Measurements from ENCODE around the gene FBXO41. TPM values are rescaled to one million over a fixed set of nuclear protein-coding genes. Genes with fewer than 3 reads are reported as not detected.

The FBXO41 gene
- total RNA-seq, 1 experiment from 2014 or later: 34.9 TPM

- POLR2A ChIA-PET: no interaction called here
- RAD21 ChIA-PET (ENCODE audit: low non-redundant PET in 1 of 2, low total read pairs in 2 of 2, uncharacterized antibody in 2 of 2, unreplicated experiment in 2 of 2): no interaction called here
- ATAC-seq (no peak), DNase-seq (ENCODE audit: low read depth, low spot score) (no peak)
- intact Hi-C loops (cut with micrococcal nuclease): no loop called here
- no peak overlapping the region for H2AFZ ChIP-seq (ENCODE audit: low read depth, low read length, poor library complexity, severe bottlenecking)
- no peak overlapping the region for H3K4me3 ChIP-seq (replicated peaks in 1 of 2; ENCODE audit: low read depth in 1 of 2, low read length in 2 of 2)
- no peaks in the 10 kb centered on the region for H4K20me1 ChIP-seq (ENCODE audit: insufficient read depth)
- H3K9me2 ChIP-seq (ENCODE audit: insufficient read depth): no peaks in the 10 kb centered on the region
- no peak overlapping the region for H3K9ac ChIP-seq (ENCODE audit: low read length)
- H3K27ac ChIP-seq (ENCODE audit: low read depth, low read length): no peak overlapping the region
- H3K36me3 ChIP-seq (ENCODE audit: control insufficient read depth in 1 of 2, insufficient read depth in 2 of 2, low read length in 2 of 2): no peaks in the 10 kb centered on the region
- H3K27me3 ChIP-seq (ENCODE audit: insufficient read depth, low read length): no peaks in the 10 kb centered on the region
- no TSS peak for BruUV-seq (replicated peaks)
- CTCF ChIA-PET: no interaction called here
- H3K4me2 ChIP-seq (ENCODE audit: low read length): no peak overlapping the region
- no peaks in the 10 kb centered on the region for H3K9me3 ChIP-seq (ENCODE audit: control insufficient read depth in 1 of 2, insufficient read depth in 1 of 2, low read depth in 1 of 2, low read length in 2 of 2)
- H3K4me1 ChIP-seq (ENCODE audit: control insufficient read depth in 1 of 2, insufficient read depth in 2 of 2, low read length in 2 of 2): no peaks in the 10 kb centered on the region
- TF ChIP-seq EGR1 (IDR thresholded peaks at IDR 0.05; ENCODE audit: low read depth) (no peak), TCF7L2 (IDR thresholded peaks at IDR 0.05; ENCODE audit: borderline replicate concordance, extremely low read depth, insufficient read depth, insufficient read length) (no peak), SRF (IDR thresholded peaks at IDR 0.05; ENCODE audit: low read depth) (no peak), ZFX (IDR thresholded peaks at IDR 0.05) (no peak), JUND (IDR thresholded peaks at IDR 0.05) (no peak), CBX3 (IDR thresholded peaks at IDR 0.05; ENCODE audit: low read depth) (no peak), MAX (IDR thresholded peaks at IDR 0.05) (no peak), EZH2 (IDR thresholded peaks at IDR 0.05) (no peak), POLR2AphosphoS5 (IDR thresholded peaks at IDR 0.05; ENCODE audit: low read depth, low read length) (no peak), ZBTB33 (IDR thresholded peaks at IDR 0.05; ENCODE audit: extremely low read depth, insufficient replicate concordance, low read length) (no peak), REST (IDR thresholded peaks at IDR 0.05; ENCODE audit: low read depth) (no peak), RAD21 (IDR thresholded peaks at IDR 0.05; ENCODE audit: low read depth) (no peak)
- H3K79me2 ChIP-seq (ENCODE audit: insufficient read depth, low read length): no peaks in the 10 kb centered on the region
Measured at GRCh38 chr2:73334045-73334444, 49.8 kb upstream of the FBXO41 start.
